Keratinocyte (primary cell): Measurements from ENCODE around the gene CCIN. TPM values are rescaled to one million over a fixed set of nuclear protein-coding genes. Genes with fewer than 3 reads are reported as not detected.

Experiments used
- DNase-seq: peaks from one replicate; pipeline ENCODE4 v3.0.0-alpha.2; 2011; ENCODE audit warnings: low read depth, missing footprints, low spot score
- FAIRE-seq: peaks from 2 replicates; lab custom pipeline; 2011; peaks lifted over from hg19 to GRCh38; lab: Jason Lieb, UNC
- H2AFZ ChIP-seq: 2 replicates; pipeline ENCODE4 v1.6.0; 2012; ENCODE audit warnings: low read length, control low read depth, inconsistent platforms; ENCODE audit not compliant: control insufficient read depth
- H3K27ac ChIP-seq: 2 replicates; pipeline ENCODE4 v1.5.1; 2011; ENCODE audit warnings: low read length; ENCODE audit not compliant: control insufficient read depth, insufficient read depth
- H3K27me3 ChIP-seq: 3 replicates; pipeline ENCODE4 v1.6.0; 2011; ENCODE audit warnings: low read length; ENCODE audit not compliant: control insufficient read depth, insufficient read depth; ENCODE audit errors: extremely low read depth
- H3K36me3 ChIP-seq, 2 experiments: 2 replicates in 1 of 2; 3 replicates in 1 of 2; pipeline ENCODE4 v1.5.1; 2011; ENCODE audit warnings: low read length in 2 of 2, mild to moderate bottlenecking in 1 of 2; ENCODE audit not compliant: control insufficient read depth in 2 of 2, insufficient read depth in 2 of 2; ENCODE audit errors: extremely low read depth in 1 of 2
- H3K4me1 ChIP-seq: 3 replicates; pipeline ENCODE4 v1.5.1; 2011; ENCODE audit warnings: low read length; ENCODE audit not compliant: control insufficient read depth, insufficient read depth; ENCODE audit errors: extremely low read depth
- H3K4me2 ChIP-seq: 3 replicates; pipeline ENCODE4 v1.6.0; 2011; ENCODE audit warnings: low read depth, low read length; ENCODE audit not compliant: control insufficient read depth, insufficient read depth; ENCODE audit errors: extremely low read depth
- H3K4me3 ChIP-seq, 3 experiments: fragments of 200-600 bp in 1 of 3; sonication (generic) in 1 of 3; 2 replicates in 2 of 3; 3 replicates in 1 of 3; pipeline ENCODE4 v1.5.1; 2011 to 2016; ENCODE audit warnings: low read length in 3 of 3, mild to moderate bottlenecking in 3 of 3, control low read depth in 2 of 3, inconsistent platforms in 1 of 3, low read depth in 1 of 3, mixed read lengths in 1 of 3, mixed run types in 1 of 3, moderate library complexity in 1 of 3; ENCODE audit not compliant: control insufficient read depth in 2 of 3, insufficient read depth in 2 of 3; ENCODE audit errors: extremely low read depth in 1 of 3
- H3K79me2 ChIP-seq: 2 replicates; pipeline ENCODE4 v1.6.0; 2012; ENCODE audit warnings: low read length; ENCODE audit not compliant: control insufficient read depth, insufficient read depth
- H3K9ac ChIP-seq: 3 replicates; pipeline ENCODE4 v1.6.0; 2011; ENCODE audit warnings: low read length; ENCODE audit not compliant: control insufficient read depth, insufficient read depth; ENCODE audit errors: extremely low read depth
- H3K9me1 ChIP-seq: 3 replicates; pipeline ENCODE4 v1.6.0; 2011; ENCODE audit warnings: low read length; ENCODE audit not compliant: control insufficient read depth, insufficient read depth; ENCODE audit errors: extremely low read depth
- H3K9me3 ChIP-seq: 2 replicates; pipeline ENCODE4 v1.5.1; 2012; ENCODE audit warnings: low read depth, low read length; ENCODE audit not compliant: control insufficient read depth
- H4K20me1 ChIP-seq: 3 replicates; pipeline ENCODE4 v1.6.0; 2011; ENCODE audit warnings: low read length; ENCODE audit not compliant: control insufficient read depth, insufficient read depth; ENCODE audit errors: extremely low read depth
- CTCF ChIP-seq, 3 experiments: IDR thresholded peaks in 1 of 3; conservative IDR thresholded peaks in 1 of 3; optimal IDR thresholded peaks in 1 of 3; 2 replicates in 2 of 3; 3 replicates in 1 of 3; pipeline versions ENCODE3 to v1.5.1; 2011; ENCODE audit warnings: low read length in 3 of 3, mild to moderate bottlenecking in 3 of 3, moderate library complexity in 2 of 3, control low read depth in 1 of 3, inconsistent platforms in 1 of 3; ENCODE audit not compliant: insufficient read depth in 2 of 3; ENCODE audit errors: extremely low read depth in 1 of 3
- EZH2 ChIP-seq: IDR thresholded peaks from one replicate; pipeline ENCODE4 v1.6.1; 2012; ENCODE audit warnings: inconsistent platforms, mild to moderate bottlenecking, low read length, moderate library complexity
- dilution Hi-C: fragments of 300-500 bp; cut with MboI; formaldehyde crosslinking; loops from one replicate; pipeline ENCODE4 v1.7.0; 2020; ENCODE audit warnings: low sequenced_read_pairs; ENCODE audit not compliant: extremely low pct_ligation_motif_present
- polyA plus RNA-seq, 5 experiments: library from polyadenylated mRNA; depleted of rRNA in 3 of 5; stranded (reverse) in 3 of 5; stranded (forward) in 1 of 5; unstranded in 1 of 5; fragments of >200 nt; gene quantifications; 1 replicate in 1 of 5; 2 replicates in 3 of 5; 3 replicates in 1 of 5; pipeline versions ENCODE4 v1.2.1 to v1.2.3, GENCODE V29; 2011 to 2012; ENCODE audit warnings: missing spikeins in 2 of 5, low read depth in 1 of 5, low replicate concordance in 1 of 5

Gene CCIN
- polyA plus RNA-seq, 1 donor (not counting 4 experiments of a cell fraction or from before 2014, with no cell fraction given): not detected

GRCh38 chr9:36143245-36143641 lies 25.9 kb upstream of the CCIN start:
- TF ChIP-seq EZH2 (no peak), CTCF (optimal IDR thresholded peaks at IDR 0.05 in 1 of 3, IDR thresholded peaks at IDR 0.05 in 1 of 3, conservative IDR thresholded peaks at IDR 0.05 in 1 of 3; ENCODE audit: extremely low read depth in 1 of 3, insufficient read depth in 2 of 3, low read length in 3 of 3) (no peak)

DNA sequence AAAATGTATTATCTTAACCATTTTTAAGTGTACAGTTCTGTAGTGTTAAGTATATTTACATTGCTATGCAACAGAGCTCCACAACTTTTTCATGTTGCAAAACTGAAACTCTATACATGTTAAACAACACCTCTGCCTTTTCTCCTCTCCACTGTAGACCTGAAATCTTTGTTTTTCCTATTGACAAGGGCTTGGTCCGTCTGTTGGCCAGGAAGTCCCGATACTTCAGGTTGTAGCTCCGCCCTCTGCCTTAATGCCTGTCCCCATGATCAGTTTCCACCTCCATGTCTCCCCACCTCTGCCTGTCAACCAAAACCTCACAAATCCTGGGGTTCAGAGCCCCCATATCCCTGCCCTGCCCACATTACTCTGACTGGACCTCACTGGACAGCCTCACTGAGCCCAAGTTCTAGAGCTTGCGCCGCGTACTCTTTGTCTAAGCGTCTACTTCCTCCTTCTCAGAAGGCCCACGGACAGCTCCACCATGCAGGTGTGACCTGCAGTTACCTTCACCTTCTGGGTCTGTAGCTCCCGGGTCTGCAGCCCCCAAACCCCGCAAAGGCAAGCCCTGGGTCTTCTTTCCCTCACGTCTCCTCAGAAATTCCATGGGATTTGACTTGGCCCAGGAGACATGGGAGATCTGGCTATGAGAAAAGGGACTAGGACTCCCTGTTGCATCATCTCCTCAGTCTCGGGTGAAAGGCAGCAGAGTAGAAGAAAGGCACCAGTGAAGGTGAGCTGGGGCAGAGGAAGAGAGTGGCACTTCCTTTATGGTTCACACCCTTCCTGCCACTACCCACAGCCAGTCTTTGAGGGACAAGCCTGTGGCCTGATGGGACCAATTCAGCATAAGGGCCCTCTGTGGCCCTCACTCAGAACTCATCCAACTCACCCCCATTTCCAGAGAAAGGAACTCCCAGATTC lies 24.6 kb upstream of the CCIN start:
- no peak overlapping the region for H2AFZ ChIP-seq
- H3K27me3 ChIP-seq: no peaks in the 10 kb centered on the region
- no peaks in the 10 kb centered on the region for H3K9me3 ChIP-seq
- H3K4me3 ChIP-seq: no peak overlapping the region
- no peaks in the 10 kb centered on the region for H3K4me1 ChIP-seq
- no peaks in the 10 kb centered on the region for H3K36me3 ChIP-seq
- TF ChIP-seq EZH2 (no peak), CTCF (optimal IDR thresholded peaks at IDR 0.05 in 1 of 3, IDR thresholded peaks at IDR 0.05 in 1 of 3, conservative IDR thresholded peaks at IDR 0.05 in 1 of 3; ENCODE audit: extremely low read depth in 1 of 3, insufficient read depth in 2 of 3, low read length in 3 of 3) (no peak)
- H3K79me2 ChIP-seq: no peaks in the 10 kb centered on the region
- no peaks in the 10 kb centered on the region for H3K9me1 ChIP-seq
- DNase-seq: no peak
- dilution Hi-C loops: loop anchor here (10.0 kb wide), 1 partner anchor 50 kb away; the partner anchor contains the start of gene CLTA
- H4K20me1 ChIP-seq: no peaks in the 10 kb centered on the region
- no peak for FAIRE-seq
- no peak overlapping the region for H3K9ac ChIP-seq
- no peak overlapping the region for H3K4me2 ChIP-seq
- no peak overlapping the region for H3K27ac ChIP-seq

More at GRCh38 chr9:36143245-36143641, 25.9 kb upstream of the CCIN start:
- H3K36me3 ChIP-seq: no peaks in the 10 kb centered on the region
- peaks cover 5% of the 10 kb centered on the region for H3K27me3 ChIP-seq
- no peak overlapping the region for H3K9ac ChIP-seq
- no peaks in the 10 kb centered on the region for H3K9me1 ChIP-seq
- no peak overlapping the region for H3K4me2 ChIP-seq
- H4K20me1 ChIP-seq: no peaks in the 10 kb centered on the region
- H3K4me1 ChIP-seq: no peaks in the 10 kb centered on the region
- H3K9me3 ChIP-seq: no peaks in the 10 kb centered on the region
- H2AFZ ChIP-seq: no peak overlapping the region
- DNase-seq (no peak), FAIRE-seq (no peak)
- H3K79me2 ChIP-seq: no peaks in the 10 kb centered on the region
- H3K27ac ChIP-seq: no peak overlapping the region
- H3K4me3 ChIP-seq: no peak overlapping the region
- dilution Hi-C loops: loop anchor here (10.0 kb wide), 1 partner anchor 52 kb away; the partner anchor contains the start of gene CLTA
